ENCODE measurements around the gene TFAM.

The TFAM gene

GRCh38 chr10:58358947-58359346 lies 26.3 kb upstream of the TFAM start:
- TF ChIP-seq CTCF (conservative IDR thresholded peaks at IDR 0.05; ENCODE audit: low read depth) = no peak
- POLR2A ChIA-PET (ENCODE audit: low non-redundant PET) = no interaction called here
- H3K27ac ChIP-seq = no peak overlapping the region
- CTCF ChIA-PET = no interaction called here
- DNase-seq (ENCODE audit: low spot score) = no peak

- TF ChIP-seq CTCF (conservative IDR thresholded peaks at IDR 0.05; ENCODE audit: low read depth) = no peak
- ChIA-PET CTCF (interaction anchor here (0.7 kb wide), 1 partner anchor 687 kb away, joined by 3 read pairs; no protein-coding TSS in a partner anchor), POLR2A (ENCODE audit: low non-redundant PET) (no interaction called here)
- no peak overlapping the region for H3K27ac ChIP-seq
- no peak for DNase-seq (ENCODE audit: low spot score)
Observed at GRCh38 chr10:58359541-58359940, 25.7 kb upstream of the TFAM start.

- TF ChIP-seq CTCF (conservative IDR thresholded peaks at IDR 0.05; ENCODE audit: low read depth) = no peak
- peak; percentile 34 for DNase-seq (ENCODE audit: low spot score)
- H3K27ac ChIP-seq = no peak overlapping the region
- CTCF ChIA-PET = interaction anchor here (0.6 to 0.7 kb wide), 4 partner anchors 26 to 1031 kb away, joined by 3 to 9 read pairs (median 4); partner anchors contain the start of gene UBE2D1
- POLR2A ChIA-PET (ENCODE audit: low non-redundant PET) = no interaction called here
Observed at GRCh38 chr10:58360412-58361004, 24.7 kb upstream of the TFAM start.

- no peak for TF ChIP-seq CTCF (conservative IDR thresholded peaks at IDR 0.05; ENCODE audit: low read depth)
- no peak overlapping the region for H3K27ac ChIP-seq
- ChIA-PET CTCF (no interaction called here), POLR2A (ENCODE audit: low non-redundant PET) (no interaction called here)
- no peak for DNase-seq (ENCODE audit: low spot score)
Observed at GRCh38 chr10:58361353-58361752, 23.9 kb upstream of the TFAM start.

- POLR2A ChIA-PET (ENCODE audit: low non-redundant PET) = no interaction called here
- TF ChIP-seq CTCF (conservative IDR thresholded peaks at IDR 0.05; ENCODE audit: low read depth) = no peak
- DNase-seq (ENCODE audit: low spot score) = peak; percentile 20
- CTCF ChIA-PET = no interaction called here
- no peak overlapping the region for H3K27ac ChIP-seq
Observed at GRCh38 chr10:58362027-58362789, 23.0 kb upstream of the TFAM start.

- TF ChIP-seq CTCF (conservative IDR thresholded peaks at IDR 0.05; ENCODE audit: low read depth) = no peak
- POLR2A ChIA-PET (ENCODE audit: low non-redundant PET) = no interaction called here
- no peak overlapping the region for H3K27ac ChIP-seq
- CTCF ChIA-PET = no interaction called here
- no peak for DNase-seq (ENCODE audit: low spot score)
Observed at GRCh38 chr10:58367069-58367468, 18.1 kb upstream of the TFAM start.
